ENCODE results near the gene CDH23. TPM values are rescaled to one million over a fixed set of nuclear protein-coding genes. Genes with fewer than 3 reads are reported as not detected.

The CDH23 gene
- total RNA-seq: 1 to 10 TPM in 2 of 4 donors, under 1 TPM in 2; 0.57 to 5.9 (median 1.0) TPM

- DNase-seq: no peak
- intact Hi-C loops (cut with DNase I): loop anchor here (5.0 to 10.0 kb wide), 2 partner anchors 165 to 418 kb away; no protein-coding TSS in a partner anchor
- Histone ChIP-seq H3K4me3 (peak within 1 kb of the TSS; percentile 30 to 73 (median 50)), H3K9me3 (no peaks in the 10 kb centered on the region), H3K27ac (peak within 1 kb of the TSS in 3 of 4 donors; percentile 54 to 64 (median 54)), H3K4me1 (peaks cover 11 to 31% (median 20%) of the 10 kb centered on the region in 3 donors), H3K27me3 (peaks cover 0 to 75% (median 7%) of the 10 kb centered on the region in 4 donors), H3K36me3 (no peaks in the 10 kb centered on the region)
- no peak for TF ChIP-seq POLR2A (IDR thresholded peaks at IDR 0.05)
- TF ChIP-seq CTCF (IDR thresholded peaks at IDR 0.05): no peak
- WGBS, 2 donors: 1% methylated on average over 16 of the region's 91 CpGs; no CpG with 5 or more reads in 1 of the 2 donors
Measured at GRCh38 chr10:71396711-71397295, at the start of gene CDH23. Gene CDH23, plus strand, starts transcription at chr10:71396920. Its CDS starts 42,912 bp downstream, at chr10:71439832.

- Histone ChIP-seq H3K36me3 (peaks cover 0 to 3% (median 0%) of the 10 kb centered on the region in 3 donors), H3K4me1 (peaks cover 0 to 24% (median 0%) of the 10 kb centered on the region in 3 donors), H3K27me3 (no peaks in the 10 kb centered on the region), H3K27ac (no peak overlapping the region), H3K9me3 (no peaks in the 10 kb centered on the region), H3K4me3 (no peak overlapping the region)
- intact Hi-C loops (cut with DNase I): no loop called here
- WGBS, 2 donors: 79 to 84% methylated on average over 10 to 14 of the region's 14 CpGs
- DNase-seq: no peak
- no peak for TF ChIP-seq POLR2A (IDR thresholded peaks at IDR 0.05)
- no peak for TF ChIP-seq CTCF (IDR thresholded peaks at IDR 0.05)
Measured at GRCh38 chr10:71347587-71348395, 48.9 kb upstream of the CDH23 start.

GRCh38 chr10:71348850-71349249 lies 47.9 kb upstream of the CDH23 start:
- peaks cover 0 to 14% (median 0%) of the 10 kb centered on the region in 3 donors for H3K4me1 ChIP-seq
- DNase-seq: no peak
- no peak for TF ChIP-seq CTCF (IDR thresholded peaks at IDR 0.05)
- no peak for TF ChIP-seq POLR2A (IDR thresholded peaks at IDR 0.05)
- no peak overlapping the region for H3K27ac ChIP-seq
- peaks cover 0 to 13% (median 0%) of the 10 kb centered on the region in 3 donors for H3K36me3 ChIP-seq
- intact Hi-C loops (cut with DNase I): no loop called here
- no peak overlapping the region for H3K4me3 ChIP-seq
- WGBS, 2 donors: 63% methylated on average over 1 of the region's 1 CpG; no CpG with 5 or more reads in 1 of the 2 donors
- H3K27me3 ChIP-seq: no peaks in the 10 kb centered on the region
- no peaks in the 10 kb centered on the region for H3K9me3 ChIP-seq

GRCh38 chr10:71349406-71349805 lies 47.3 kb upstream of the CDH23 start:
- H3K4me3 ChIP-seq: no peak overlapping the region
- no peaks in the 10 kb centered on the region for H3K27me3 ChIP-seq
- no peak for DNase-seq
- H3K27ac ChIP-seq: no peak overlapping the region
- peaks cover 0 to 9% (median 0%) of the 10 kb centered on the region in 3 donors for H3K4me1 ChIP-seq
- intact Hi-C loops (cut with DNase I): no loop called here
- no peak for TF ChIP-seq CTCF (IDR thresholded peaks at IDR 0.05)
- no peak for TF ChIP-seq POLR2A (IDR thresholded peaks at IDR 0.05)
- H3K9me3 ChIP-seq: no peaks in the 10 kb centered on the region
- H3K36me3 ChIP-seq: peaks cover 0 to 13% (median 0%) of the 10 kb centered on the region in 3 donors
- 90 to 94% methylated on average over 5 of the region's 7 CpGs for WGBS, 2 donors

GRCh38 chr10:71351087-71351486 lies 45.6 kb upstream of the CDH23 start:
- Histone ChIP-seq H3K4me1 (peaks cover 0 to 9% (median 0%) of the 10 kb centered on the region in 3 donors), H3K9me3 (no peaks in the 10 kb centered on the region), H3K4me3 (no peak overlapping the region), H3K36me3 (peaks cover 0 to 18% (median 0%) of the 10 kb centered on the region in 3 donors), H3K27me3 (no peaks in the 10 kb centered on the region), H3K27ac (no peak overlapping the region)
- no peak for DNase-seq
- no peak for TF ChIP-seq POLR2A (IDR thresholded peaks at IDR 0.05)
- WGBS, 2 donors: 85 to 95% methylated on average over 2 to 3 of the region's 6 CpGs
- intact Hi-C loops (cut with DNase I): no loop called here
